H1 (cell line): Measurements from ENCODE around the gene DRC7. TPM values are rescaled to one million over a fixed set of nuclear protein-coding genes. Genes with fewer than 3 reads are reported as not detected.
"Not testable (repeated sequence)": the region's sequence is repeated elsewhere in the genome, so short reads cannot be mapped to it uniquely, and the experiment has no call there.

Experiments
- CTCF ChIA-PET: fragments of 300-600 bp; sonication (Branson Sonifier 250); formaldehyde crosslinking; loops from one replicate; lab custom pipeline; 2021; ENCODE audit not compliant: partially characterized antibody; lab: Charles Lee
- POLR2A ChIA-PET: fragments of 300-600 bp; sonication (Branson Sonifier 250); formaldehyde crosslinking; loops from one replicate; lab custom pipeline; 2021; ENCODE audit warnings: inconsistent platforms; ENCODE audit not compliant: partially characterized antibody; lab: Charles Lee
- DNase-seq, 2 experiments: peaks; one replicate each; pipeline versions ENCODE4 v3.0.0 to v3.0.0-alpha.2; 2010 to 2022; ENCODE audit warnings: low spot score in 2 of 2, low read depth in 1 of 2, mixed read lengths in 1 of 2
- FAIRE-seq: peaks from 2 replicates; lab custom pipeline; 2011; peaks lifted over from hg19 to GRCh38; lab: Jason Lieb, UNC
- H2AFZ ChIP-seq: 2 replicates; pipeline ENCODE4 v1.8.1; 2012; ENCODE audit warnings: low read length, inconsistent platforms
- H2AK5ac ChIP-seq: 2 replicates; pipeline ENCODE4 v1.6.1; 2013; ENCODE audit warnings: low read depth, low read length
- H2BK120ac ChIP-seq: replicated peaks from 2 replicates; pipeline ENCODE3; 2013; ENCODE audit warnings: low read depth, low read length, inconsistent platforms
- H2BK12ac ChIP-seq: 2 replicates; pipeline ENCODE4 v1.6.1; 2013; ENCODE audit warnings: low read depth, low read length
- H2BK15ac ChIP-seq: 2 replicates; pipeline ENCODE4 v1.6.1; 2013; ENCODE audit warnings: low read length
- H2BK20ac ChIP-seq: 2 replicates; pipeline ENCODE4 v1.6.1; 2013; ENCODE audit warnings: low read length
- H2BK5ac ChIP-seq: 2 replicates; pipeline ENCODE4 v1.6.1; 2013; ENCODE audit warnings: low read depth, low read length
- H3K14ac ChIP-seq: 2 replicates; pipeline ENCODE4 v1.6.1; 2013; ENCODE audit warnings: inconsistent platforms; ENCODE audit not compliant: insufficient read length
- H3K18ac ChIP-seq: 2 replicates; pipeline ENCODE4 v1.6.1; 2013; ENCODE audit warnings: low read length; ENCODE audit errors: extremely low read depth
- H3K23ac ChIP-seq: 2 replicates; pipeline ENCODE4 v1.6.1; 2013; ENCODE audit warnings: inconsistent platforms; ENCODE audit not compliant: insufficient read length
- H3K23me2 ChIP-seq: 2 replicates; pipeline ENCODE4 v1.6.1; 2013; ENCODE audit warnings: low read depth, low read length
- H3K27ac ChIP-seq: 2 replicates; pipeline ENCODE4 v1.6.1; 2011; ENCODE audit warnings: low read depth, low read length, inconsistent platforms
- H3K27me3 ChIP-seq, 4 experiments: replicated peaks in 1 of 4; 1 replicate in 1 of 4; 2 replicates in 3 of 4; pipeline versions ENCODE4 v1.6.1 to v1.8.1; 2011 to 2013; ENCODE audit warnings: low read length in 3 of 4, mild to moderate bottlenecking in 3 of 4, inconsistent platforms in 2 of 4, mixed read lengths in 2 of 4, moderate library complexity in 1 of 4; ENCODE audit not compliant: control insufficient read depth in 3 of 4, insufficient read depth in 3 of 4; ENCODE audit errors: extremely low read depth in 1 of 4
- H3K36me3 ChIP-seq, 4 experiments: 2 replicates each; pipeline versions ENCODE4 v1.6.1 to v1.8.1; 2011 to 2013; ENCODE audit warnings: mild to moderate bottlenecking in 4 of 4, low read length in 3 of 4, moderate library complexity in 2 of 4, control low read depth in 1 of 4, inconsistent platforms in 1 of 4; ENCODE audit not compliant: insufficient read depth in 4 of 4, control insufficient read depth in 2 of 4
- H3K4ac ChIP-seq: replicated peaks from 2 replicates; pipeline ENCODE3; 2013; ENCODE audit warnings: low read length, low read depth, mixed read lengths, inconsistent platforms; ENCODE audit not compliant: insufficient read length
- H3K4me1 ChIP-seq, 4 experiments: replicated peaks in 1 of 4; 1 replicate in 1 of 4; 2 replicates in 3 of 4; pipeline versions ENCODE4 v1.6.1 to v1.8.1; 2011 to 2013; ENCODE audit warnings: low read length in 3 of 4, inconsistent platforms in 2 of 4, mixed read lengths in 1 of 4; ENCODE audit not compliant: insufficient read depth in 4 of 4, control insufficient read depth in 3 of 4
- H3K4me2 ChIP-seq, 2 experiments: 2 replicates each; pipeline versions ENCODE4 v1.6.1 to v1.8.1; 2011 to 2013; ENCODE audit warnings: low read depth in 2 of 2, low read length in 2 of 2, control low read depth in 1 of 2, inconsistent platforms in 1 of 2, mild to moderate bottlenecking in 1 of 2; ENCODE audit not compliant: insufficient read depth in 1 of 2
- H3K4me3 ChIP-seq, 4 experiments: fragments of 200-600, 300-600 bp in 1 of 4; sonication (generic), shearing (Covaris generic), sonication (Bioruptor Twin) in 1 of 4; 2 replicates each; pipeline versions ENCODE4 v1.5.1 to v1.8.1; 2011 to 2016; ENCODE audit warnings: low read length in 4 of 4, low read depth in 3 of 4, control low read depth in 2 of 4, inconsistent platforms in 2 of 4, mild to moderate bottlenecking in 2 of 4, mixed read lengths in 1 of 4, moderate library complexity in 1 of 4; ENCODE audit not compliant: insufficient read depth in 2 of 4; ENCODE audit errors: extremely low read depth in 1 of 4
- H3K56ac ChIP-seq: replicated peaks from 2 replicates; pipeline ENCODE3; 2013; ENCODE audit warnings: low read depth, mild to moderate bottlenecking, mixed read lengths, low read length, inconsistent platforms; ENCODE audit not compliant: insufficient read length
- H3K79me1 ChIP-seq: 2 replicates; pipeline ENCODE4 v1.6.1; 2013; ENCODE audit warnings: low read depth, low read length, control low read depth
- H3K79me2 ChIP-seq, 2 experiments: 2 replicates each; pipeline versions ENCODE4 v1.6.1 to v1.8.1; 2012 to 2013; ENCODE audit warnings: low read length in 2 of 2, mild to moderate bottlenecking in 2 of 2, inconsistent platforms in 1 of 2; ENCODE audit not compliant: insufficient read depth in 2 of 2, control insufficient read depth in 1 of 2
- H3K9ac ChIP-seq, 4 experiments: replicated peaks in 1 of 4; 1 replicate in 1 of 4; 2 replicates in 3 of 4; pipeline versions ENCODE4 v1.6.1 to v1.8.1; 2011 to 2013; ENCODE audit warnings: low read depth in 3 of 4, low read length in 3 of 4, control low read depth in 2 of 4, mild to moderate bottlenecking in 2 of 4, moderate library complexity in 2 of 4, inconsistent platforms in 1 of 4; ENCODE audit errors: extremely low read depth in 1 of 4
- H3K9me3 ChIP-seq, 2 experiments: 2 replicates each; pipeline versions ENCODE4 v1.6.1 to v1.8.1; 2012 to 2013; ENCODE audit warnings: mild to moderate bottlenecking in 2 of 2, moderate library complexity in 2 of 2, control low read depth in 1 of 2, inconsistent platforms in 1 of 2, low read depth in 1 of 2, low read length in 1 of 2, mixed read lengths in 1 of 2; ENCODE audit not compliant: insufficient read depth in 2 of 2
- H4K20me1 ChIP-seq, 2 experiments: replicated peaks in 1 of 2; 2 replicates each; pipeline versions ENCODE3 to v1.8.1; 2011 to 2013; ENCODE audit warnings: inconsistent platforms in 2 of 2, low read length in 2 of 2, mild to moderate bottlenecking in 1 of 2; ENCODE audit not compliant: insufficient read depth in 2 of 2, control insufficient read depth in 1 of 2
- H4K5ac ChIP-seq: 2 replicates; pipeline ENCODE4 v1.6.1; 2013; ENCODE audit warnings: low read length, low read depth, mixed read lengths, inconsistent platforms; ENCODE audit not compliant: insufficient read length
- H4K8ac ChIP-seq: 2 replicates; pipeline ENCODE4 v1.8.0; 2013; ENCODE audit warnings: mild to moderate bottlenecking, moderate library complexity, low read length, inconsistent platforms; ENCODE audit not compliant: insufficient read depth; ENCODE audit errors: extremely low read depth
- H4K91ac ChIP-seq: replicated peaks from 2 replicates; pipeline ENCODE3; 2013; ENCODE audit warnings: low read length, mixed read lengths, inconsistent platforms; ENCODE audit not compliant: insufficient read length
- WGBS, 2 experiments: shearing (Covaris generic) in 1 of 2; methylation state at CpG; one replicate each; pipeline versions ENCODE4 v1.1.6 to v1.1.7; 2013 to 2015; ENCODE audit warnings: low lambda C conversion rate in 2 of 2, mixed read lengths in 2 of 2, inconsistent platforms in 1 of 2, low coverage in 1 of 2, missing lambda C conversion rate in 1 of 2; ENCODE audit not compliant: insufficient replicate concordance in 2 of 2, insufficient coverage in 1 of 2, insufficient read length in 1 of 2; ENCODE audit errors: extremely low coverage in 1 of 2, missing lambda C conversion rate in 1 of 2; 5-methylcytosine and 5-hydroxymethylcytosine counted together
- polyA plus RNA-seq, 7 experiments: library from polyadenylated mRNA; depleted of rRNA in 3 of 7; stranded (reverse) in 5 of 7; unstranded in 2 of 7; fragments of >200 nt in 5 of 7; fragments of 200-250 nt in 2 of 7; gene quantifications; 1 replicate in 5 of 7; 2 replicates in 1 of 7; 4 replicates in 1 of 7; pipeline versions ENCODE4 v1.2.1 to v1.2.3, GENCODE V29; 2011 to 2013; ENCODE audit warnings: missing spikeins in 2 of 7, mixed read lengths in 2 of 7
- total RNA-seq: library from RNA; stranded (reverse); fragmentation: NEBNext Ultra II Directional; extraction: Animal tissue kit (Norgen Biotek cat#: 25700); gene quantifications from 2 replicates; pipeline ENCODE4 v1.2.1, GENCODE V29; 2021

The DRC7 gene
- total and polyA plus RNA-seq, 2 of the 8 experiments (the other 6 are each of a cell fraction or from before 2014, with no cell fraction given): 0.14 TPM; not detected in 1

DNA sequence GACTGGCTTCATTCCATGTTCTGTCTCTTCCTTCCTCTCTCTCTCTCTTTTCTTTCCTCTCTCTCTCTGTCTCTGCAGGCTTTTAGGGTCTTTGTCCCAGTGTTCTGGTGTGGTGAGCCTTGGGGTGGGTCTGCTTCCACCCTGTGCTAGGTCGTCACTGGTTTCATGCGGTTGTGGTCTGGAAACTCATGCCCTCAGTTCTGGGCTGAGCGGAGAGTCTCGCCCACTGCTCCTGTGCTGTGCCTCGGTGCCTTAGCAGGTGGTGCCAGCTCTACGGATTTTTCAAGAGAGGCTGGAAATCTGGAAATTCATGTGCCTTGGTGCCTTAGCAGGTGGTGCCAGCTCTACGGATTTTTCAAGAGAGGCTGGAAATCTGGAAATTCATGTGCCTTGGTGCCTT is 51.7 kb downstream of the DRC7 start:
- not testable (repeated sequence) for H4K8ac ChIP-seq, H3K23me2 ChIP-seq, H3K36me3 ChIP-seq, H2BK12ac ChIP-seq, H3K4ac ChIP-seq, H2BK20ac ChIP-seq, H3K79me2 ChIP-seq, H3K4me3 ChIP-seq, H2AK5ac ChIP-seq, H3K79me1 ChIP-seq, DNase-seq, H3K18ac ChIP-seq, H3K27ac ChIP-seq, H4K5ac ChIP-seq, H2AFZ ChIP-seq, H3K56ac ChIP-seq, H3K4me1 ChIP-seq, H2BK120ac ChIP-seq, H3K9me3 ChIP-seq, H3K23ac ChIP-seq, H3K9ac ChIP-seq, H2BK15ac ChIP-seq, H3K27me3 ChIP-seq, H2BK5ac ChIP-seq, H4K91ac ChIP-seq, H3K4me2 ChIP-seq, H4K20me1 ChIP-seq, H3K14ac ChIP-seq, FAIRE-seq
- CTCF ChIA-PET: interaction anchor here (2.2 to 3.2 kb wide), 2 partner anchors 10 to 23 kb away, joined by 7 to 18 read pairs; no protein-coding TSS in a partner anchor
- WGBS, 2 experiments: 89% methylated on average over 7 of the region's 7 CpGs; no CpG with 5 or more reads in 1 of the 2 experiments
- POLR2A ChIA-PET: interaction anchor here (0.6 to 2.2 kb wide), 4 partner anchors 10 to 30 kb away, joined by 3 to 6 read pairs (median 4); no protein-coding TSS in a partner anchor
